Raji (cell line): ENCODE data around the gene RNF111.

ENCODE experiments used
- POLR2A ChIP-seq: IDR thresholded peaks from 2 replicates; pipeline ENCODE4 v1.6.1; 2011; ENCODE audit warnings: low read depth, low read length, control low read depth; ENCODE audit not compliant: insufficient read depth

RNF111 gene

DNA sequence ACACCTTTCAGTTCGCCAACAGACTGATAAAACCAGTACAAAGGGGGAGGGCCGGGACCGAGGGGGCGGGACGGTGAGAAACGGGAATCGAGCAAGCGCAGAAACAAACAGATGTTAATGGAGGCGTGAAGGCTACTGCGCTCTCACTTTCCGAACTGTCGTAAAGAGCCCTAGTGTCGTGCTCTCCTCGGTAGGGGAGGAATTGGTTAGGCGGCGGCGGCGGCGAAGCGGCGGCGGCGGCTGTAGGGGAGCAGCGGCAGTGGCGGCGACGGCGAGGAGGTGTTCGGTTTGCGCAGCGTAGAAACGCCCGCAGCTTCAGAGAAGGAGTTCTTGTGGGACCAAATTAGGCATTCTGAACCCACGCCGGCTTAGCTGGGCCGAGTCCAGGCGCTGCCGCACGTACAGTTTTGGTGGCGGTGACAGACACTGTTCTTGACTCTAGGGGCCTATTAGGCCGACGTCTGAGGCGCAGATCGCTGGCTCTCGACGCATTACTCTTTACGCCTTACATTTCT is at the start of gene RNF111:
RNF111 (plus strand) TSS at position 173 of the 515 bp plus-strand sequence. CDS start 43,160 bp downstream, outside the sequence.
- TF ChIP-seq POLR2A, result peak; percentile 58; the same call in 1 of the 2 replicates

- no peak for TF ChIP-seq POLR2A
Measured at GRCh38 chr15:58947179-58947578, 40.3 kb upstream of the RNF111 start.

- no peak for TF ChIP-seq POLR2A
Measured at GRCh38 chr15:58951388-58952007, 36.0 kb upstream of the RNF111 start.

GRCh38 chr15:58952751-58953150 is 34.7 kb upstream of the RNF111 start:
- TF ChIP-seq POLR2A, result no peak

DNA sequence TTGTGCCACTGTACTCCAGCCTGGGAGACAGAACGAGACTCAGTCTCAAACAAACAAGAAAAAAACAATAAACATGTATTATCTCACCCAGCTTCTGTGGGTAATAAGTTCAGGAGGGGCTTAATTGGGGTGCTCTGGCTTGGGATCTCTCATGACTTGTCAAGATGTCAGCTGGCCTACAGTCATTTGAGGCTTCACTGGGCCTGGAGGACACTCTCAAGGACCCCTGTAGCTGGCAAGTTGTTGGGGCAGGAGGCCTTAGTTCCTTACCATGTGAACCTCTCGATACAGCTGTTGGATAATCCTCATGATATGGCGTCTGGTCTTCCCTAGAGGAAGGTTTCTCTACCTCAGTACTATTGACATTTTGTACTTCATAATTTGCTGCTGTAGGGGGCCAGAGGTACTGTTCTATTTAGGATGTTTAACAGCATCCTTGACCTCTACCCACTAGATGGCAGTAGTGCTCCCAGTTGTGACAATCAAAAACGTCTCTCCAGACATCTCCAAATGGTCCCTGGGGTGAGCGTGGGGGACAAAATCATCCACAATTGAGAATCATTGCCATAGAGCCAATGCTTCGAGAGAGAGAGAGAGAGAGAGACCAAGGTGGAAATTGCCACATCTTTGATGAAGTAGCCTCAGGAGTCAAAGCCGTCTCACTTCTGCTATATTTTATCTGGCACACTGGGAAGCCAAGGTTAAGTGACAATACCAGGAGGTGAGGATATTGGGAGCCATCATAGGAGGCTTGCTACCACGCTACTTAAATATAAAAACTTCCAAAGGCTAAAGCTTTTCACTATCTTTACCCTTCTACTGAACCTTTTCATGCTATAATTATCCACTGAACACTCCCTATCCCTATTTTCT is 30.1 kb upstream of the RNF111 start:
- no peak for TF ChIP-seq POLR2A

GRCh38 chr15:58958811-58959210 is 28.7 kb upstream of the RNF111 start:
- TF ChIP-seq POLR2A, result no peak

- TF ChIP-seq POLR2A, result no peak
Measured at GRCh38 chr15:58962136-58962535, 25.3 kb upstream of the RNF111 start.

GRCh38 chr15:58962662-58963565 is 24.5 kb upstream of the RNF111 start:
- no peak for TF ChIP-seq POLR2A

GRCh38 chr15:58966698-58967097 is 20.8 kb upstream of the RNF111 start:
- no peak for TF ChIP-seq POLR2A

GRCh38 chr15:58967479-58967878 is 20.0 kb upstream of the RNF111 start:
- TF ChIP-seq POLR2A, result no peak

GRCh38 chr15:58977887-58978286 is 9.6 kb upstream of the RNF111 start:
- no peak for TF ChIP-seq POLR2A

DNA sequence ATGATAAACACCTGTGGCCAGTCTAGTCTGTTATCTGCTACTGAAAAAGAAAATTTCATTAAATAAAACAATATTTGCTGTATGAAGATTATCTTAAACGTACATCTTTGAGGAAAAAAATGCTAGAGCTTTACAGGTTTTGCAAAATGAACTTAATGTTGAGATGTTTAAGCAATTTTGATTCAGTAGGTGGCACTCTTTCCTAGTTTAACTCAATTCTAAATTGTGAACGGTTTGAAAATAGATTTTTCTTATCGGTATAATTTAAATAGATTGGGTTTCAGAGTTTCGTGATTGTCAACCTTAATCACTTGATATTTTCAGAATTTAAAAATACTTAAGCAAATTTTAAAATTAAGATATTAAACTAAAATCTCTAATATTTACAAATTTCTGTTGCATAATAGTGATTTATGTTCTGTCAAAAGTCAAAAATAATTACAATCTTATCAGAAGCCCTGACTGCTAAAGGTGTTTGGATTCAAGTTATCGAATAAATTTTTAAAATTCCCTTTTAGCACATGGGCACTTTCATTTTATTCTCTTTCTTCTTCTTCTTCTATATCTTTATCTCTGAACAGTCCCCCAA is 7.0 kb upstream of the RNF111 start:
- no peak for TF ChIP-seq POLR2A

DNA sequence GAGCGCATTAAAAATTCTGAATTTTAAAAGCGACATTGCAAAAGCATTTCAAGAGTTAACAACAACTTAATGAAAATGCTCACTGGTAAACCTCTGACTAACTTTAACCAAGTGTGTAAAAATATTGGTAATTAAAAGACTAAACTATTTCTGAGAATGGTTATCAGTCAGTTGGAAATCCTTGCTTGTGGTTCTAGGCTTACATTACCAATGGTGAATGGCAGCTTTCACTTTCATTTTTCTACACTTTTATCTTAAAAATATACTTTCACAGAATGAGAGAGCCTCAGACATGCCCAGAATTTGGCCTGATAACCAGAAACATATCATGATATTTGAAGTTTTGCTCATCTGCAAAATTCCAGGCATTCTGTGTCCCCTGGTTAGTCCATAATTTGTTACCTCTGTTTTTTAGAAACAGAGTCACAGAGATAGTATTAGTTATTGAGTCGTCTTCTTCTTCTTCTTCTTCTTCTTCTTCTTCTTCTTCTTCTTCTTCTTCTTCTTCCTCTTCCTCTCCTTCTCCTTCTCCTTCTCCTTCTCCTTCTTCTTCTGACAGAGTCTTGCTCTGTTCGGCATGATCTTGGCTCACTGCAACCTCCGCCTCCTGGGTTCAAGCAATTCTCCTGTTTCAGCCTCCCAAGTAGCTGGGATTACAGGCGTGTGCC is 5.5 kb upstream of the RNF111 start:
- TF ChIP-seq POLR2A, result no peak

GRCh38 chr15:58983261-58983660 is 4.2 kb upstream of the RNF111 start:
- TF ChIP-seq POLR2A, result no peak
